ENCODE data around the gene FARS2.

DNA sequence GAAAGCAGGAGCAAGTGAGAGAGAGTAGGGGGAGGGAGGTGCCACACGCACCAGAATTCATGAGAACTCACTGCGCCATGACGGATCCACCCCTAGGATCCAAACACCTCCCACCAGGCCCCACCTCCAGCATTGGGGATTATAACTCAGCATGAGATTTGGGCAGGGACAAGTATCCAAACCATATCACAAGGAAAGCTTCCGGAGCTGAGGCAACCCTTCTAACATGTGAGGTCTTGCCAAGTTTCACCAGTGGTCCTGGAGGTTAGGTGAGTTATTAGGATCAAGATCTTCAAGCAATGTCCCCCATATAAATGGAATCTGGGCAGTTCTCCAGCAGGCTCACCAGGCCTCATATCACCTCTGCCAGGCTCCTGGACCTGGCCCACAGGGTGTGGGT lies 437.0 kb downstream of the FARS2 start:
- TF ChIP-seq, protein P1, sequence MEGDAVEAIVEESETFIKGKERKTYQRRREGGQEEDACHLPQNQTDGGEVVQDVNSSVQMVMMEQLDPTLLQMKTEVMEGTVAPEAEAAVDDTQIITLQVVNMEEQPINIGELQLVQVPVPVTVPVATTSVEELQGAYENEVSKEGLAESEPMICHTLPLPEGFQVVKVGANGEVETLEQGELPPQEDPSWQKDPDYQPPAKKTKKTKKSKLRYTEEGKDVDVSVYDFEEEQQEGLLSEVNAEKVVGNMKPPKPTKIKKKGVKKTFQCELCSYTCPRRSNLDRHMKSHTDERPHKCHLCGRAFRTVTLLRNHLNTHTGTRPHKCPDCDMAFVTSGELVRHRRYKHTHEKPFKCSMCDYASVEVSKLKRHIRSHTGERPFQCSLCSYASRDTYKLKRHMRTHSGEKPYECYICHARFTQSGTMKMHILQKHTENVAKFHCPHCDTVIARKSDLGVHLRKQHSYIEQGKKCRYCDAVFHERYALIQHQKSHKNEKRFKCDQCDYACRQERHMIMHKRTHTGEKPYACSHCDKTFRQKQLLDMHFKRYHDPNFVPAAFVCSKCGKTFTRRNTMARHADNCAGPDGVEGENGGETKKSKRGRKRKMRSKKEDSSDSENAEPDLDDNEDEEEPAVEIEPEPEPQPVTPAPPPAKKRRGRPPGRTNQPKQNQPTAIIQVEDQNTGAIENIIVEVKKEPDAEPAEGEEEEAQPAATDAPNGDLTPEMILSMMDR (IDR thresholded peaks at IDR 0.05): no peak
- TF ChIP-seq POLR2A (IDR thresholded peaks at IDR 0.05; ENCODE audit: low read depth) (no peak), POLR2AphosphoS5 (IDR thresholded peaks at IDR 0.05) (no peak), EP300 (IDR thresholded peaks at IDR 0.05) (no peak)
